Ecto neural progenitor cell (in vitro differentiated cells): ENCODE data around the gene MKRN1.
"Not testable (repeated sequence)": the region's sequence is repeated elsewhere in the genome, so short reads cannot be mapped to it uniquely, and the experiment has no call there.

Source experiments
- DNase-seq: peaks from one replicate; pipeline ENCODE4 v3.0.0-alpha.2; 2018; ENCODE audit warnings: low spot score

Gene MKRN1, protein sequence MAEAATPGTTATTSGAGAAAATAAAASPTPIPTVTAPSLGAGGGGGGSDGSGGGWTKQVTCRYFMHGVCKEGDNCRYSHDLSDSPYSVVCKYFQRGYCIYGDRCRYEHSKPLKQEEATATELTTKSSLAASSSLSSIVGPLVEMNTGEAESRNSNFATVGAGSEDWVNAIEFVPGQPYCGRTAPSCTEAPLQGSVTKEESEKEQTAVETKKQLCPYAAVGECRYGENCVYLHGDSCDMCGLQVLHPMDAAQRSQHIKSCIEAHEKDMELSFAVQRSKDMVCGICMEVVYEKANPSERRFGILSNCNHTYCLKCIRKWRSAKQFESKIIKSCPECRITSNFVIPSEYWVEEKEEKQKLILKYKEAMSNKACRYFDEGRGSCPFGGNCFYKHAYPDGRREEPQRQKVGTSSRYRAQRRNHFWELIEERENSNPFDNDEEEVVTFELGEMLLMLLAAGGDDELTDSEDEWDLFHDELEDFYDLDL

DNA sequence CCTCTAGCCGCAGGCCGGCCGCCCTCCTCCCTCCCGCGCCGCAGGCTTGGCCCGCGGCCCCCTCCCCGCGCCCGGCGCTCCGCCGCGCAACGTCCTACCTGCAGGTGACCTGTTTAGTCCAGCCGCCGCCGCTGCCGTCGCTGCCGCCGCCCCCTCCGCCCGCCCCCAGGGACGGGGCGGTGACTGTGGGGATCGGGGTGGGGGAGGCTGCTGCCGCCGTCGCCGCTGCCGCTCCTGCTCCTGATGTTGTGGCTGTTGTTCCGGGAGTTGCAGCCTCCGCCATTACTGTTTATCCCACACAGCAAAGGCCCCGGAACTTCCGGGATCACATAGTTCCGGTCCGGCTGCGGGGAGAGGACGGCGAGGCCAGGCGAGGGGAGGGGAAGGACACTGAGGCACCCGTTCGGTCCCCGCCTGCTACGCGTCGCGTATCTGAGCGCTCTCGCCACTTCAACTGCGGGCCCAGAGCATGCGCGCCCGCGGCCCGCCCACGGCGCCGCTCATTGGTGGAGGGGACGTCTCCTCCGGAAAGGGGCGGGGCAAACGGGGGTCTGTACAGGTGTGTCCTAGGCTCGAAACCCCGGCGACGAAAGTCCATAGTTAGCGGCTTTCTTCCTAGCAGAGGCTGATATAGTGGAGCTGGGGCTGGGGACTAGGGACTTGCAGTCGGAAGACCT lies at the start of gene MKRN1:
TSS of gene MKRN1 (minus strand) at position 444 of the 677 bp plus-strand sequence. CDS start at position 283, 161 bp downstream.
- DNase-seq = peak; percentile 96

DNA sequence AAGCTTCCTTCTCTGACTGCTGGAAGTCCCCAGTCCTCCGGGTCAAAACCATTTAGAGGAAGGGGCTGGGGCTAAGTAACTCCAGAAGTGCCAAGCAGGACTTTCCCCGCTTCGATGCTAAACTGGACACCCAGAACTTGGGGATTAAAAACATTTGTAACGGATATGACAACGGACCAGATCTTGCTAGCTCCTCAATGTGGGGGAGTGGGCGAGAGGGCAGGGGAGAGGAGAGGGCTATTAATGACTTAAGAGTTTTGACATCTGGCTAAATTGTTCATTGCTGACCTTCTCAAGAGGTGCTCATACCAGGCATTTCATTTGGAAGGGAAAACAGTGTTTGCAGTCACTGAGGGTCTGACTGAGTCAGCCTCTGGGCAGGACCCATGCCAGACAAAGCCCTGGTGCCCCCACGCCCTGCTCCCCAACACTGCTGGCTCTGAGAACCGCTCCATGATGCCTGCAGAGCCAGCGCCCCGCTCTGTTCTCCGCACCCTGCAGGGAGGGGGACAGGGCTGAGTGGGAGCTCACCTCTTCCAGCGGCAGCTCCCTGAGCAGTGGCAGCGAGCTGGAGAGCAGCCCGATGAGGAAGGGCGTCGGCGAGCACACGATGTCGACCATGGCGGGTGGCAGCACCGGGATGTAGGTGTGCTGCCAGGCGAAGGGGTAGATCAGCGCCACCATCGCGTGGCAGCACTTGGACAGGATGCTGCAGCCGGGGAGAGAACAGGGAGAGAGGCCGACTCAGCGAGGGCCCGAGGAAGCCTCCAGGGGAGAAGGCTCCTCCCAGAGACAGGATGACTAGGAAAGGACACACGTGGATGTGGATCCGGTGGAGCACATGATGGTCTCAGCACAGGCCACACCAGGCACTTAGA lies 47.7 kb upstream of the MKRN1 start:
- no peak for DNase-seq

DNA sequence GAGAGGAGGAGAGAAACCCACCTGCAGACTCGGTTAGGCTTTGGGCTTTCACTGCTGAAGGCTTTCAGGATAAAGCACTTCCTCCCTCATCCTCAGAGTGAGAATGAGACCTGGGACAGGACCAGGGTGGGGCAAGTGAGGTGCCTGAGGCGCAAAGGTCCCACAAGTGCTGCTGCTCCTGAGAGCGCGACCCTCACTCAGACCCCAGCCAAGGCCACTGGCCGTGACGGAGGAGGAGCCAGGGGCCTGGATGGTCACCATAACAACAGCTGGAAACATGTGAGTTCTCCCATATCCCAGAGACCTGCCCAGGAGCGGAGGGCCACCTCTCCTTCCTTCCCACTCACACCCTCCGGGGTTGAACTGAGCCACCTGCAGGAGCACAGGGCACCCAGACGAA lies 46.9 kb upstream of the MKRN1 start:
- no peak for DNase-seq

DNA sequence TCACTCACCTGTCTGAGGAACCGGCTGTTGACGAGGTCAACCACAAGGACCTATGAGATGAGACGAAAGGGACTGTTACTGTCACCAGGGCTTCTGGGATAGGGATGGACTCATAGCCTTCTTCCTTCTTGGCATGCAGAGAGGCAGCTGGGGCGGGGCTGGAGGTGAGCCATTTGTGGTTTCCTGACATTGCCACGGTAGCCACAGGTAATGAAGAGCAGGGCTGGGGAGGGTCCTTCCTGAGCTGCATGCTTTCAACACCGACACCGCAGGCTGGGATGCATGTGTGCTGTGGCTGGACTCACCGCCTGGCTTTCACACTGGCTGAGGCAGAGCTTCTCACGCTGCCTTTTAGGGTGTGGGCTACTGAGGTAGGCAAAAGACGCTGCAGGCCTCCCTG lies 46.4 kb upstream of the MKRN1 start:
- DNase-seq = no peak

DNA sequence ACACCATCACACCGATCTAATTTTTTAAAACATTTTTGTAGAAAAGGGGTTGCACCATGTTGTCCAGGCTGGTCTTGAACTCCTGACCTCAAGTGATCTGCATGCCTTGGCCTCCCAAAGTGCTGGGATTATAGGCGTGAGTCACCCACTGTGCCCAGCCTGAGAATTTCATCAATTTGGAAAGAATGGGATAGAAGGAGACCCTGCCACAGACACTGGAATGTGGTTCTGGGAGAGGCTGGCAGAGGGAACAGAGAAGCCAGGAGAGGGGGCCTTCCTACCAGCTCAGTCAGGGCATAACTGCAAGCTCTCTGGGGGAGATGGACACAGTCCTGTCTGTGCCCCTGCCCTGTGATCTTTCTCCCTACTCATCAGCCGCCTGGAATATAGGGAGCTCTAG lies 42.1 kb upstream of the MKRN1 start:
- no peak for DNase-seq

DNA sequence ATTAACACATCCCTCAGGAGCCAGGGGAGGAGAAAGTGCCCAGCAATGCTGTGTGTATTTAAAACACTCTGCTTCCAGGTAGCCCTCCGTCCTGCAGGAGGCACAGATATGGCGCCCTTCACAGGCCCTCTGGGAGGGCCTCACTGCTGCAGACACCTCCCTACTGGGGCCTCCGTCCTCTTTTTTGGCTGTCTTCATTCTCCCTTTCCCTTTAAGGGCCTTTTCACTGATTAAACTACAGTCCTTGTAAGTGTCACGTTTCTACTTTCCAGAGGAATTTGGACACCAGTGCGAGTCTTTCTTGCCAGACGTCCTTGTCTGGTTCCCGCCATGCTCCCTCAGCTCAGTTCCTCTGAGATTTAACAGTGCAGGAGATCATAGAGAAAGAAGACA lies 39.7 kb upstream of the MKRN1 start:
- no peak for DNase-seq

DNA sequence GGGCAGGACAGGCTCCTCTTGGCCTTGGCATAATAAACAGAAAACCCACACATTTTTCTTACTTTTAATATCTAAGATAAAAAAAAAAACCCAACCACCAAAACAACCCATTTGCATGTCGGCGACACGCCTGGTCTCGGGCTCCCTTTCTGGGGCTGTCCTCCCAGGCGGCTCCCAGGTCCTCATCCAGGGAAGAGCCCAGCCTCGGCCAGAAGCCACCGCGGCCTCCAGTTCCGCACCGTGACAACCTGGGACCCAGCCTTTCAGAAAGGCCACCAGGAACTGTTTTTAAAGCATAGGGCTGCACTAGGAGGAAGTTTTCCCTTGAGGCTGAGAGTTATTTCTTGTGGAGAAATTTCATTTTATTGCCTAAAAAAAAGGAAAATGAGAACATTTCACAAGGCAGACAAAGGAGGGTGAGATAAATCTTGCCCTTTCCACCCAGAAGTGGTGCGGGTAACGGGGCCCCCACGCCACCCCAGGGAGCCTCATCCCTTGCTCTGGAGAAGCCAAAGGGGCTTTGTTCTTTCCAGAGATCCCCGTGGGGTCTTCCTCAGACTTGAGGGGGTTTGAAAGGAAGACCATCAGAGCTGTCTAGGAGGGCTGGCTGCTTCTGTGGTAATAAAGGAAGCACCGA lies 39.2 kb upstream of the MKRN1 start:
- DNase-seq = no peak

DNA sequence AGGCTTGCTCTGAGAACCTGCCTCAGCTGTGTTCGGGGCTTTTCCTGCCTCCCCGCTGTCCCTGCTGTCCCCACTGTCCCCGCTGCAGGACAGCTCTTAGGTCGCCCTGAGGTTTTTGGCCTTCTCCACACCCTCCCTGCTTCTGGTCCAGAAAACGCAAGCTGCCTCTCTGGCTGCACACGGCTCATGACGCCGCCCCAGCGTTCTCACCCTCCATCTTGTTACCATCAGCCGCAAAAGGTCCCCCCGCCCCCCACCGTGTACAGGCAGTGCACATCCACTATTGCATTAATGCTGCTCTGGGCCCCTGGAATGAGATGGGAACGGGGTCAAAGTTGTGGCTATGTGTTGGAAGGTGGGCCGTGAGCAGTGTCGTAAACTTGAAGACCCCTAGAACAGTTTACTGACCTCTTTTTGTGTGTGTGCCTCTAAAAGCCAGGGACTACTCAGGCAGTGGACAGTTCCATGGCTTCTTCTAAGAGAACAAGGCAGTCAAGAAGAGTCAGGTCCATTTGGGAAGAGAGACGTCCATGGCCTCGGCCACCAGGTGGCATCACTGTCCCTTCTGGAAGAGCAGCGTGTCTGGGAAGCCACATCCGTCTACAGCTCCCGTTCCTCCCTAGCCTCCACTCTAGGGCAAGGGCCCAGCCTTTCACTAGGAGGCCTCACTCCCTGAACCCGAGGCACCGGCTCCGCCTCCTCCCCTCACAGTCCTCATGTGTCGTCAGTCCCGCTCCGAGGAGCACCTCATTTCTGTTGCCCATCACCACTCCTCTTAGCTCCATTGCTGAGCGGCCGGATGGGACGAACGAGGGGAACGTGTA lies 38.5 kb upstream of the MKRN1 start:
- DNase-seq = peak; percentile 91

DNA sequence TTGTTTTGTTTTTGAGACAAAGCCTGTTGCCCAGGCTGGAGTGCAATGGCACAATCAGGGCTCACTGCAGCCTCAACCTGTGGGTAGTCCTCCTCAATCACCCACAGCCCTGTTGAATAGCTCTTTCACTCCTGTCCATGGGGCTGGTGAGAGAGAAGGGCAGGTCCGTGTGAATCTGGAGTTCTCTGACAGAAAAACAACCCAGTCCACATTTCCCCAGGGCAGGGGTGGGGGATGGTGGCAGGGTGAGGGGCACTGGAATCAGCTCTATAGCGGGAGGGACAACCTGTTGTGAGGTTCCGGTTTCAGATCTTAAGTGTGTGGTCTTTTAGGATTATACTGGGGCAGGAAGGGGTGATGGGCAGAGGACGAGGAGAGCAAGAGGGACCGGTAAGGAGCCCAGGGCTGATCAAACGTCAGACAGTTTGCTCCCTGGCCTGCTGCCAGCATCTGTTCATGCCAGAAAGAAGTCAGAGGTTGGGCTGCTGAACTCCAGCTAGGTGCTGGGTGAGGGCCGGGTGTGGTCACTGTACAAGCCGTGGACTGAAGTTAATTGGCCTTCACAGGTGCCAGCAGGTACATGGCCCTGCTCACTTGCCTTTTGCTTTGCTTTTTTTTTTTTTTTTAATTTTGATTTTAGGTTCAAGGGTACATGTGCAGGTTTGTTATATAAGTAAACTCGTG lies 33.2 kb upstream of the MKRN1 start:
- no peak for DNase-seq

DNA sequence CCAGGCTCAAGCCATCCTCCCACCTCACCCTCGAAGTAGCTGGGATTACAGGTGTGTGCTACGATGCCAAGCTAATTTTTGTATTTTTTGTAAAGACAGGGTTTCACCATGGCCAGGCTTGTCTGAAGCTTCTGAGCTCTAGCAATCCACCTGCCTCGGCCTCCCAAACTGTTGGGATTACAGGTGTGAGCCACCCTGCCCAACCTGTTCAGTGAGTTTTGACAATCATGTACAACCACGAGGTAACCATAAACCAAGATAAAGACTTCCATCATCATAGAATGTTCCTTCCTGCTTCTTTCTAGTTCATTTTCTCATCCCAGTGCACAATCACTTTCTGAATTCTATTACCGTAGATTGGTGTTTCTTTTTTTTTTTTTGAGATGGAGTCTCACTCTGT lies 30.5 kb upstream of the MKRN1 start:
- DNase-seq = no peak

DNA sequence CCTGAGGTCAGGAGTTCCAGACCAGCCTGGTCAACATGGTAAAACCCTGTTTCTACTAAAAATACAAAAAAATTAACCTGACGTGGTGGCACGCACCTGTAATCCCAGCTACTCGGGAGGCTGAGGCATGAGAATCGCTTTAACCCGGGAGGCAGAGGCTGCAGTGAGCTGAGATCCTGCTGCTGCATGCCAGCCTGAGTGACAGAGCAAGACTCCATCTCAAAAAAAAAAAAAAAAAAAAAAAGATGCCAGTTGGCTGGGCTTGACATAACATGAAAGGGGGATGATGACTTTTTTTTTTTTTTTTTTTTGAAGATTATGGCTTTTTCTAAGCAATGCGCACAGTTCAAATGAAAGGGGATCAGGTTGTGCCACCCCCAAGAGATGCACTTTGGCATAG lies 28.3 kb upstream of the MKRN1 start:
- not testable (repeated sequence) for DNase-seq

DNA sequence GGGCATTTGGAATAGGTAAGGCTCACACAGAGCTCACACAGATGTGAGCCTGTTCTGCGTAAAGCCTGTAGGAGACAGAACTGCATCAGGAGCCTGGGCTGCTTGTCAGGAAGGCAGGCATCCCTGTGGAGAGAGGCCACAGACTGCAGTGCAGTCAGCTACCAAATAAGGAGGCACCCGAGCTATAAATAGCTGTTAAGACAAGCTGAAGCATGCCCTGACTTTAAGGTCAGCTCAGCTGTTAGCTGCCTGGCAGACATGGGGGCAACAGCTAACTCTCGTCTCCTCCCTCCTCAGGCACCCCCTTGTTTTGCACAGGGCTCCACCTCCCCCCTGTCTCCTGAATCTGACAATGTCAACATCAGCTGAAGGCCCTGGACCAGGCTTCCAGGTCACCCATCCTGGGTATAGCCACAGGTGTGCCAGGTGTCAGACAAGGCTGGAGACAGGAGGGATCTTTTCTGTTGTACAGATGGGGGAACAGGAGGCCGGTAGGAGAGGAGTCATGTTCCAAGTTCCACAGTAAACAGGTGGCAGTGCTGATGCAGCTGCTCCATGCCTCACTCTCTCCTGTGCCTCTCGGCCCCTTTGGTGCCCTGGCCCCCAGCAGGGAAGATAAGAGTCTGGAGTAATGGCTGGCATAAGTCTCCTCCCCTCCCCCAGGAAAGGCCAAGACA lies 27.6 kb upstream of the MKRN1 start:
- DNase-seq = no peak

DNA sequence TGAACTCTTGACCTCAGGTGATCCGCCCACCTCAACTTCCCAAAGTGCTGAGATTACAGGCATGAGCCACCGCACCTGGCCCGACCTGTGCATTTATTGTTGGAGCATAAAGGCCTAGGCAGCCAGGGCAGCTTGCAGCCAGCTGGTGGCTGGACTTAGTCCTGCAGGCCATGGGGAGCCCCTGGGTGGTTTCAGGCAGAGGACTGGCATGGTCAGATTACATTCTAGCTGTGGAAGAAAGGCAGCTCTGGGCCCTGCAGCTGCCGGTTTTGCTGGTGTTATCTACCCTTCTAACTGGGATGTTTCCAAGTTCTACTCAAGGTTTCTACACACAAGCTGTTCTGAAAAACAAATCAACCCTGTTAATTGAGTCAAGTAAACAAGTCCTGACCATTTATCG lies 22.7 kb upstream of the MKRN1 start:
- no peak for DNase-seq

DNA sequence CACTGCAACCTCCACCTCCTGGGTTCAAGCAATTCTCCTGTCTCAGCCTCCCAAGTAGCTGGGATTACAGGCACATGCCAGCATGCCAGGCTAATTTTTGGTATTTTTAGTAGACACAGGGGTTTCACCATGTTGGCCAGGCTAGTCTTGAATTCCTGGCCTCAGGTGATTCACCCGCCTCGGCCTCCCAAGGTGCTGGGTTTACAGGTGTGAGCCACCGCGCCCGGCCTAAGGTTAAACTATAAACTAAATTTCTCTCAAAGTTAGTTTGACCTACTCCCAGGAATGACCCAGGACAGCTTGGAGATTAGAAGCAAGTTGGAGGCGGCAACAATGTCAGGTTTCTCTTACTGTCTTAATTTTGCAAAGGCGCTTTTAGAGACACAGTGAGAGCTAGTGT lies 18.5 kb upstream of the MKRN1 start:
- not testable (repeated sequence) for DNase-seq

DNA sequence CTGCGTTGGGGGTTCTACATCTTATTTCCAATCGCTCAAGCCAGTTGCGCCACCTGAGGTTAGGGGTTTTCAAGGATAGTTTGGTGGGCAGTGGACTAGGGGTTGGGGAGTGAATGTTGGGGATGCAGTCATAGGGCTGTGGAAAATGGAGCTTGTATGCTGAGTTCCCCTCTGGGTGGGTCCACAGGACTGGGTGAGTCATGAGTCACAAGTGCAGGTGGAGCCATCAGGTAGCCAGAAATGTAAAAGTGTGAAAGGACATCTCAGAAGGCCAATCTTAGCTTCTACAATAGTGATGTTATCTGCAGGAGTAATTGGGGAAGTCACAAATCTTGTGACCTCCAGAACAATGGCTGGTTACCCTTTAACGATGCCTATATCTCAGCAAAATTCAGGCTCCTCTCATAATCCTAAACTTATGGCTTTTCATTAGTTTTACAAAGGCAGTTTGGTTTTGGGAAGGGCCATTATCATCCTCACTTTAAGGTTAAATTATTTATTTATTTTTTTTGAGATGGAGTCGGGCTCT lies 18.0 kb upstream of the MKRN1 start:
- DNase-seq = no peak

DNA sequence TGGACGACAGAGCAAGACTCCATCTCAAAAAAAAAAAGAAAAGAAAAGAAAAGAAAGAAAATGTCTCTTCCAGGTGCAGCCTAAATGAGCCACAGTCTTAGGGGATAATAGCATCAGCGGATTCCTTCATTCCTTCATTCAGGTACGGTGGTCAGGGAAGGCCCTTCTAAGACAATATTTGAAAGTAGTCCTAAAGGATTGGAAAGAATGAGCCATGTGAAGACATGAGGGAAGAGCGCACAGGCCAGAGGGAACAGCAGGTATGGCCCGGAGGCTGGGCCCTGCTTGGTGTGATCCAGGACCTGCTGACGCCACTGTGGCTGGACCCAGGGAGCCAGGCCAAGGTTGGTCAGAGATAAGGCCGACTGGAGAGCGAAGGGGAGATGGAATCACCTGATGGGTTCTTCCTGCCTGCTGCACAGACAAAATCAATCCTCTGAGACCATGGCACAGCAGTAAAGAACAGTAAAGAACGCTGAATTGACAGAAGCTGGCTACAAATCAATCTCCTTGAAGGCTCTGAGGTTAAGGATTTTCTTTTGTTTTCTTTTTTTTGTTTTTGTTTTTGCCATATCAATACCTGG lies 16.3 kb upstream of the MKRN1 start:
- DNase-seq = no peak

DNA sequence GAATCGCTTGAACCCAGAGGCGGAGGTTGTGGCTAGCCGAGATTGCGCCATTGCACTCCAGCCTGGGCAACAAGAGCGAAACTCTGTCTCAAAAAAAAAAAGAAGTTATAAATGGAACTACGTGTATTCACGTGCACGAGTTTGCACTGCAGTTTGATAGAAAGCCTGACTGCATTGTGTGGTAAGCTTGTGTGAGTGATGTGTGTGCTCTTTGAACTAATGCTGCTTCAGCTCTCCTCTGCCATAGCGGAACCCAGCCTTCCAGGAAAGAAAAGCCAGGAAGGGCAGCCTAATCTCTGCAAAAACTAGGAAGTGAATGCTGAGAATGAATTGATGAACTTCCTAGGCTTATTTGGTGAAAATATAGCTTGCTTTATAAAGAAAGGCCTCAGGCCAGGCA lies 15.6 kb upstream of the MKRN1 start:
- DNase-seq = no peak

DNA sequence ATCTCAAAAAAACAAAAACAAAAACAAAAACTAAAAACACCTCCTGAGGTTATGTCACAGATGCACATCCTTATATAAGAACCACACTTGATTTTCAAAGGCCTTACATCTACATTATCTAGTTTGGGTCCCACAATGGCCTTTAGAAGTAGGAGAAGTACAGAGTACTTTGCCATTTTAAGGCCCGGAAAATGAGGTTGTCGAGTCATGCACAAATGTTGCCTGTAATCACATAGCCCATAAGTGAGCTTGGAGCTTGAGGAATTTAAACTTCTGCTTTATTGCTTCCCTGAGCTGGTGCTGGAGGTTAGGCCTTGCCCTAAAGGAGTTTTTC lies 9.7 kb upstream of the MKRN1 start:
- DNase-seq = no peak

DNA sequence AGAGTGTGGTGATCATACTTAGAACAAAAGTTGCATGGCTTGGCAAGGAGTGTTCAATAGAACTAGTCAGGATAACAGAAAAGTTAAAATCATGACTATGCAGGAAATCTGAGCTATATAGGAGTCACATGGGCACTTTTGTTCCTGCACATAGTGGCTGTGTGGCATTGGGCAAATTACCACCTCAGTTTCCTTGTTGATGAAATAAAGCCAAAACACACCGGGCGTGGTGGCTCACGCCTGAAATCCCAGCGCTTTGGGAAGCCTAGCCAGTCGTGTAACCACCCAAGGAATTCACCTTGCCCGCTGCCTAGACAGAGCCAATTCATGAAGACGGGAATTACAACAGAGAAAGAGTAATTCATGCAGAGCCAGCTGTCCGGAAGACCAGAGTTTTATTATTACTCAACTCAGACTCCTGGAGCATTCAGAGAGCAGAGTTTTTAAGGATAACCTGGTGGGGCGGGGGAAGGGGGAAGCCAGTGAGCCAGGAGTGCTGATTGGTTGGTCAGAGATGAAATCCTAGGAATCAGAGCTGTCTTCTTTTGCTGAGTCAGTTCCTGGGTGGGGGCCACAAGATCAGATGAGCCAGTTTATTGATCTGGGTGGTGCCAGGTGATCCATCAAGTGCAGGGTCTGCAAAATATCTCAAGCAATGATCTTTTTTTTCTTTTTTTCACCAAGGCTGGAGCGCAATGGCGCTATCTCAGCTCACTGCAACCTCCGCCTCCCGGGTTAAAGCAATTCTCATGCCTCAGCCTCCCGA lies 6.4 kb upstream of the MKRN1 start:
- no peak for DNase-seq
